GM19193 (cell line): ENCODE results near the gene OR2AE1.

ENCODE experiments used
- POLR2A ChIP-seq: IDR thresholded peaks from 4 replicates; pipeline ENCODE4 v1.6.1; 2011; ENCODE audit not compliant: insufficient read depth, insufficient read length; ENCODE audit errors: extremely low read depth

The OR2AE1 gene

DNA sequence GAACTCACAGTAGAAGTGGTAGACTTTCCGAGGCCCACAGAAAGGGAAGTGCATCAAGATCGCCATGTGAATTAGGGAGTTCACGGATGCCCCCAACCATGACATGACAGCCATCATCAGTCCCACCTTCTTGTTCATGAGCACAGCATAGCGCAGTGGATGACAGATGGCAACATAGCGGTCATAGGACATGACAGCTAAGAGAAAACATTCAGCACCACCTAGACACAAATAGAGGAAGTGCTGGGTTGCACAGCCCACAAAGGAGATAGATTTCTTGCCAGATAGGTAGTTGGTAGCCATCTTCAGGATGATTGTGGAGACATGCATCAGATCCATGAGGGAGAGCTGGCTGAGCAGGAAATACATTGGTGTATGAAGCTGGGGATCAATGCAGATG is 342 bp downstream of the OR2AE1 start:
- no peak for TF ChIP-seq POLR2A

DNA sequence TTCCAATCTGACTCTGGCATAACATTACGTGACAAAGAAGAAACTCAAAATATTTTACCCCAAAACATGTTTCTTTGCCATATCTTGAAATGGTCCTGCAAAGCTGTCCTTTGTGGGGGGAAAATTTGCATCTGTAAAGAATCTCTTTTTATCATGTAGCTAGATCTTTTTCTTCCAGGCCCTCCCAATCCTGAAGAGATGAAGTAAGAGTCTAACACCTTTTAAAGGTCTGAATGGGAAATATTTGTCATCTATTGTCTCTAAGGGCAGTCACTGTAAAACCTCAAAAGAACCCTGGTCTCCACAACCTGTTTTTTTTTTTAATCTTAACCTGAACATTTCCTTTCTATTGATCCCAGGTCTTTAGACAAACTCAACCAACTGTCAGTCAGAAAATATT is 8.6 kb downstream of the OR2AE1 start:
- no peak for TF ChIP-seq POLR2A

DNA sequence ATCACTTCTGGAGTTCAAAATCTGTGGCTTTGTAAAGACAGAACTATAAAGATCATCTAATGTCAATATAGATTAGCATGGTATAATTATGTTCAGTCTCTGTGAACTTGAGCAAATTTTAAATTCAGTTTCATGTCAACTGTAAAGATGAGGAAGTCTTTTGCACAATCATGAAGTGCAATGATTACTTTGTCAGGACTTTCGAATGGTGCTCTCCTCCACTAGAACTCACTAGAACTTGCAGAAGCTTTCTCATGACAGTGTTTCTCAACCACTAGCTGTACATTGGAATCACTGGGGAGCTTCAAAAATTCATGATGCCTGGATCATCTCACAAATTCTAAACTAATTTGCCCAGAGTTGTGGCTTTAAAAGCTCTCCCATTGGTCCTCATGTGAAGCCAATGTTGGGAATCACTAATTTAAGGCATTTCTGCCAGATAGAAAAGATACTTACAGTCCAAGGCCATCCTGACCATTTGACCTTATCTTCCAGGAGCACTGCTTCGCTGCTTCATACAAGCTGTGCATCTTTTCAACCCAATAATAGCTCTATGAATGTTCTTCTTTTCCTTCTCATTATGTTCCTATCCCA is 12.9 kb downstream of the OR2AE1 start:
- no peak for TF ChIP-seq POLR2A

DNA sequence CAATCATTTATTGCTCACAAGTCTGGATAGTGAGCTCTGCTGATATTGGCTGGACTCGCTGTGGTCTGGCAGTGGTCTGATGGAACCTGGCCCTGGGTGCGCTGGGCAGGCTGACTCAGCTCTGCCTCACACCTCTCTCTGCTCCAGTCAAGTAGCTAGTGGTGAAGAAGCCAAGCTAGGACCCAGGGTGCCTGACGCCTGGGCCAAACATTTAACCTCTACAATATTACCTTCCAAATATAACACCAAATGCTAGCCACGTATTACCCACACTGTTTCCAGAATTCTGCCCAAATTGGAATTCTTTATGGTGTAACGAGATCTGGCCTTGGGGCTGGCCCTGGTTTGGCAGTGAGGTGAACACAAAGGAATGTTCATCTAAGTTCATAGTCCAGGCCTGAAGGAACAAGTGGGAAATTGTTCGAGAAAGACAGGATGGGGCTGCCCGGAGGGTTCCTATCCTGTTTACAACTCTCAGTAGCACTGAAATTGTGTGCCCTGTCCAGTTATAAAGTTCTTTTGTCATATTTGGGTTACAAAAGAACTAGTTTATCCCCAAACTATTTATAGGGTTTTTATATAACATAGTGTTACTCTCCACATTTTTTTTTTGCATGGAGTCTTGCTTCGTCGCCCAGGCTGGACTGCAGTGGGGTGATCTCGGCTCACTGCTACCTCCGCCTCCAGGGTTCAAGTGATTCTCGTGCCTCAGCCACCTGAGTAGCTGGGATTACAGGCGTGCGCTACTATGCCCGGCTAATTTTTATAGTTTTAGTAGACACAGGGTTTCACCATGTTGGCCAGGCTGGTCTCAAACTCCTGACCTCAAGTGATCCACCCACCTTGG is 16.3 kb downstream of the OR2AE1 start:
- no peak for TF ChIP-seq POLR2A

DNA sequence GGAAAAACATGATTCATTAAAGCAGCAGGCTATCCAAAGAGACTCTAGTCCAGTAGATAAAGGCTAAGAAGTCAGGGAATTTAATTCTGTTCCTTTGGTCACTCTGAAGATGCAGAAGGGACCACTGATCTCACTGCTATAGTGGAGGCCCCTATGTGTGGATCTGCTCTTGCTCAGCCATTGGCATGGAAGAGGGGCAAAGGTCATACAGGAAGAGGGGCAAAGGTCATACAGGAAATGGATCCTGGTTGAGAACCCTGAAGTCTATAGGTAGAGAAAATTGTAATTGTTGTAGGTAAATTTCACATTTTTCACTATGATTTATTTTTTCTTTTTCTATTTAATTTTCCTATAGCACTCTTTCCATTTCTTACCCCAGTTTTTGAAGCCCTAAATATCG is 21.6 kb downstream of the OR2AE1 start:
- TF ChIP-seq POLR2A, result no peak

DNA sequence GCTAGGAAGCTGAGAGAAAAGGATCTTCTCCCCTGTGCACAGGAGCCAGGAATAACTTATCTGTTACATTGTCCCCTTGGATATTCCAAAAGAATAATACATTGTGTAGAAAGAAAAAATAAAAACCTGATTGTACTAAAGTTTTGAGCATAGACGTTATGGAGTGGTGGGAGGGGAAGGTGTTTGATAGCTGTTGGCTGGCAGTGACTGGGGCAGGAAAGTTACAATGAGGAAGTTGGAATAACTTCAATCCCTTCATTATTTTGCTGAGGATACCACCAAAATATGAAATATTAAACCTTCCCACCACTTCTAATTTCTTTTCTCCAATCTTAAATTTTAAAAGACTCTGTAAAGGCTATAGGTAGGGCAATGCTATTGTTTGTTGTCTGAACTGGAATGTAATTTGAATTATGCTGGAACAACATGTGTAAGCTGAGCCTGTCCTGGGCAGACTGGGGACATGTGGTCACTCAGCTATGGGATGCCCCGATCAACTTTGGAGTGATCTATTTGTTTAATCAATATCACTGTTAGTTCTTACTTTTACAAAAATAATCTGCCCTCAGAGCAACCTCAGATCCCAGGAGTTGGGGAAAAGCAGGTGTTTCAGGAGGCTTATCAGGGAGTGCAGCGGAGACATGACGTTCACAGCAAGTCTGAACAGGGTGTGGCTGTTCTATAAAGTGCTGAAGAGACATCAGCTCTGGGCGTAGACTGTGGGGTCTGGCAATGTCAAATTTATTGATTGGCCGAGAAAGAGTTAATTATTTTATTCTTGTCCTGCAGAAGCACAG is 28.2 kb downstream of the OR2AE1 start:
- no peak for TF ChIP-seq POLR2A

DNA sequence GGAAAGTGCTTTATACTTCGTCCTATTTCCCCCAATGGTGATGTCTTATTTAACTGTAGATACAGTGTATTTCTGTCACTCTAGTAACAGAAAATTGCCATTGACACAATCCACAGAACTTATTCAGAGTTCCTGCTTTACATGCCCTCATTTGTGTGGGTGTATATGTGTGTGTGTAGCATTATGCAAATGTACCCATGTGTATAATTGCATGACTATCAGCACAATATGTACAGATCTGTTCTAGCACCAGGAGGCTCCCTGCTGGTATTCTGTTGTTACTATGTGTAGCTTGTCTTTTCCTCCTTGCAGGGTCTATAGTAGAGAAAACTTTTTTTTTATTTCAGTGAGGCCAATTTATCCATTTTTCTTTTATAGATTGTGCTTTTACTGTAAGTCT is 32.5 kb downstream of the OR2AE1 start:
- no peak for TF ChIP-seq POLR2A

DNA sequence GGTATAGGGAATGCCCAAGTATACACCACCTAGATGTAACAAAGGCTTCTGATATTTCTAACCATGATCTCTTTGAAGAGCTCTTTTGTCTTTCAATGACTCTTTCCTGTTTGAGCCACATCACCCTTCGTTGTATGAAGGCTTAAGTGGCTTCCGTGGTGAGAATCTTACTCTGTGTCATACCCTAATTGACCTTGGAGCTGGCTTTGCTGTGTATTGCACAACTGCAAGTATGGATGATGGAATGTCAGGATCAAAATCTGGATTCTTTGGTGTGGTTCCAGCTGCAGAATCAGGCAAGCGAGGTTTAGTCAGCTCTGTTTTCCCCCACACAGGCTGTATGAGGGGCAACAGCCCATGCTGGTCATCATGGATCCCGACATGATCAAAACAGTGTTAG is 33.0 kb downstream of the OR2AE1 start:
- no peak for TF ChIP-seq POLR2A

DNA sequence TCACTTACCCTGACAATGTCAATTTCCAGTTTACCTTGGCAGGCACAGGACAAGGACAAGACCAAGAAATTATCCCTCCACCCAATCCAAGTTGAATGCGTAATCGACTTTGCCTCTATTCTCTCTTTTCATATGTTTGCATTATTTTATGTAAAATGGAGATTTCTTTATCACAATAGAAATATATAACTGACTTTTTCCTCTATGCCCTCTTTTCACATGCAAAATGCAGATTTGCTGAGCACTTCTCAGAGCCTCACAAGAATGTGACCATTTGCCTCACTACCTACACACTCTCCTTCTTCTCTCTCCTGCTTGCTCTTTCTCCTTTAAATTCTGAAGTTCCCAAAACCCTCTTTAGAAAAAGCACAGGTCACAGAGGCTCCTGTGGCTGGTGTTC is 33.9 kb downstream of the OR2AE1 start:
- TF ChIP-seq POLR2A, result no peak

DNA sequence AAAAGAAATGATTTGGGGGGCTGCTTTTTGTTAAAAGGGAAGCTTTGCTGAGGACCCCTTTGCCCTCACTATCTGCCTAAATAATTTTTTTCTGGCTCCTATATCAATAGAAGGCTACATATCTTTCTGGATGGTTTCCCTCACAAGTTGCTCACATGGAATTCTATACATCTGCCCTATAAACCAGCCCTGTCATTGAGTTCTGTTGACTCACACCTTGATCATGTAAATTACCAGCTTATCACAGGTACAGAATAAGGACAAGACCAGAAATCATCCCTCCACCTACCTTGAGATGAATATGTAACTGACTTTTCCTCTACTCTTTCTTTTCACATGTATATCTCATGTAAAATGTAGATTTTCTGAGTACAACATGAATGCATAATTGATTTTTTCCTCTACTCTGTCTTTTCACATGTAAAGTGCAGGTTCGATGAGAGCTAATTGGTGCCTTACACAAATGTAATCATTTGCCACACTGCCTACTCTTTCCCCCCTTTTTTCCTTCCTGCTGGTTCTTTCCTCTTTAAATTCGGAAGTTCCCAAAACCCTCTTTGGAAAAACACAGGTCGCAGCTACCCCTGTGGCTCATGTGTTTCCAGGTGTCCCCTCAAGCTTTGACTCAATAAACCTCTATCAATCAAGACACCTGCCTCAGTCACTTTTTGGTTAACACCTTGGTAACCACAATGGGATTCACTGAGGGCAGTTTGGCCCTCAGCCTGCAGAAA is 36.5 kb downstream of the OR2AE1 start:
- TF ChIP-seq POLR2A, result no peak

DNA sequence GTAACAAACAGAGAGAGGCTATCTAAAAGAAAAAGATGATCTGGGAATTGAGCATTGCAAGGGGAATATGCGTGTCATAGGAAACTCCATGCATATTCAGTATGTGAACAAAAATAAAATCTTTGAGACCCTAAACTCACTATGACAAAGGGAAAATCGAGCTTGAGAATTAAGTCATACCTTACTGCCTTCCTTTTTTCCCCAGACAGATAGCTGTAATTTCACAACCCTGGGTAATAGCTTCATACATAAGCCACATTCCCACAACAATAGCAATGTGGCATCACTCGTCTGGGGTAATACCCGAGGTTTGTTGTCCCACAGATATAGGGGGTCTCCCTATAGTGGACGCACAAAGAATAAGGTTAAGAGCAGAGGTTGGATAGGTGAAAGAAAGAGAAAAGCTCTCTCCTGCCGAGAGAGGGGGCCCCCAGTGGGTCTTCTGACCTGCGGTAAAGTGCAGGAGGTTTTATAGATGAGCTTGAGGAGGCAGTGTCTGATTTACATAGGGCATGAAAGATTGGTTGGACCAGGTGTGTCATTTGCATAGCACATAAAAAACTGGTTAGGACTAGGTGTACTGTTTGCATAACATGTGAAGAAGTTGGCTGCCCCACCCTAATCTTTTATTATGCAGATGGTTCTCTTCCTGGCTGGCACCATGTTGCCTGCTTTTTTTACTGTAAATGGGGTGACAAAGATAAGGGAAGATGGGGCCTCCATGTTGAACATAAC is 37.4 kb downstream of the OR2AE1 start:
- no peak for TF ChIP-seq POLR2A

DNA sequence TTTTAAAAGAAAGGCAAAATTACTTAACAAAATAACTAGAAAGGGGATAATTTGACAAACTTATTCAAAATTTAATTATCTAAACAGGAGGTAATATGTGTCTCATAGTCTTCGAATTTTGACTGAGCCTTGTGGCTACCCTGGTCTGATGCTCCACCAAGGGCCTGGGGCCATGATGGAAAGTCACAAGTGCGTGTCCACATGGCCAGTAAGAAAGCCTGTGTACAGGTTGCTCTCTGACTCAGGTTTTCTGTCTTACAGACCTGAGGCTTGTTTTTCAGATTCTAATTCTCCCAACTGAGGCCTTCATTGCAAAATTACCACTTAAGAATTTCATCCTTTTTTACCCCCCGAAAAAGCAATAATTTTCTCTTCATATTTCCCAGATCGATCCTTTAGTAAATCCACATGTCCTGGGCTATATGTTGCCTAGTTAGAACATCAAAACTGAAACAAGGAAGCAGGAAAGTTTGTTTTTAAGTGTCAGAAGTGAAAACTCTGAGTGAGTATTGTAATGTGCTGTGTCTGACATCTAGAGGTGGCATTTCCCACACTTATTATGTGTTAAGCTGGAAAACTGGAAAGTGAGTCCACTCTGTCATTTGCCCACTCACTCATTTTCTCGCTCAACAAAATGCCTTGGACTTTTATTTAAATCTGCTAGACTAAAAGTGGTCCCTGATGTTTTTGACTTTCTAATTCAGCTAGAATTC is 39.0 kb downstream of the OR2AE1 start:
- no peak for TF ChIP-seq POLR2A

DNA sequence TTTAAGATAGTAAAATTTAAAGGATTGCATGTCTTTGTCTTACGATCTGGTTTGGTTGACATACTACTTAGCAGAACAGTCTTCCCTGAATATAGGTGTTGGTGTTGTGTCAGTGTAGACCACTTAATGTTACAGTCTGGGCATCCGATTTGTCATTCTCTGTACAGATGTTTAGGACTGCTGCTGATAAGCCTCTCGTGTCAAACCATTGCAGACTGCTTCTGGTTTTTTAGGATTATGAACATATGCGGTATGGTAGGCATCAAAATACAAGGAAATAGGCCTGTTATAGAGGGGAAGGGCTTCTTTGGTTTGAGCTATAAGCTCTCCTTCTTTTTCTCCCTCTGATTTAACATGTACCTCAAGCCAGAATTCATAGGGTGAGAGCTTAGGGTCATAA is 41.6 kb downstream of the OR2AE1 start:
- no peak for TF ChIP-seq POLR2A

DNA sequence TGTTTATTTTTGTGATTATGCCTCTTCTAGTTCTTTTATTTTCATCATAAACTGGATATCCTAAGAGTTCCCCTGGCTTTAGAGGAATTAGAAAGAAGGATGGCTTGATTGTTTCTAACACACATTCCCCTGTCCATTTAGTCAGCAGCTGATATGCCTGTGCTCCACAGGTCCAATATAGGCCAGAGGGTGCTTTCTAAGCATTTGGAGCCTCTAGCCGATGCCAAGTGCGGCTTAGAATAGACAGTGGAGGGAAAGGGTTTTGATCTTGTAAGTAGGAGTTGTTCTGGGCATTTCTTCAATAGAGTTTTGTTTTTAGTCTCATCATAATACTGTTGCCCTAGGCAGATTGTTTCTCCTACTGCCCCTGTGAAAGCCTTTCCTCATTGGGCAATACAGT is 42.5 kb downstream of the OR2AE1 start:
- TF ChIP-seq POLR2A, result no peak
